GM12874 (cell line): ENCODE measurements around the gene IQSEC1.

Experiments used
- CTCF ChIP-seq: IDR thresholded peaks from 2 replicates; pipeline ENCODE4 v1.5.1; 2011; ENCODE audit warnings: low read depth, mild to moderate bottlenecking, control low read depth, low read length, moderate library complexity; ENCODE audit not compliant: insufficient read depth

Gene IQSEC1

GRCh38 chr3:12861611-12862010 lies 211.6 kb downstream of the IQSEC1 start:
- TF ChIP-seq CTCF, result no peak

DNA sequence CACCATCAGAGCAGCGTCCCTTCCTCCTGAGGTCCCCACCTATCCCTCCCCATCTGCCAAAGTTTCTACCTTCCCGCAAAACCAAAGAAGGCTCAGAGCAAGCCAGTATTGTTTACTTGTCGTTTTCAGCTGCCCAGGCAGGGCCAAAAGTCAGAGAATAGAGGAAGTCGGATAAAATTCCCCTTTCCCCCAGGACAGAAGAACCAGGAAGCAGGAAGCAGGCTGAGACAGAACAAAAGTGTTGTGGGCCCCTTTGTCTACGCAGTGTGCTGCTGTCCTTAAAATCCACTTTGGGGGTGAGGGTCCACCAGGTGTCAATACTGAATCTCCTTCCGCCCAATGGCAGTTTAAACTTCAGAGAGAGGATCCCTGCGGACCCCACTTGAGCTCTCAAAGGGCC lies 213.4 kb downstream of the IQSEC1 start:
- no peak for TF ChIP-seq CTCF

GRCh38 chr3:12856626-12857025 lies 216.6 kb downstream of the IQSEC1 start:
- no peak for TF ChIP-seq CTCF

- no peak for TF ChIP-seq CTCF
Measured at GRCh38 chr3:12854565-12854964, 218.7 kb downstream of the IQSEC1 start.

DNA sequence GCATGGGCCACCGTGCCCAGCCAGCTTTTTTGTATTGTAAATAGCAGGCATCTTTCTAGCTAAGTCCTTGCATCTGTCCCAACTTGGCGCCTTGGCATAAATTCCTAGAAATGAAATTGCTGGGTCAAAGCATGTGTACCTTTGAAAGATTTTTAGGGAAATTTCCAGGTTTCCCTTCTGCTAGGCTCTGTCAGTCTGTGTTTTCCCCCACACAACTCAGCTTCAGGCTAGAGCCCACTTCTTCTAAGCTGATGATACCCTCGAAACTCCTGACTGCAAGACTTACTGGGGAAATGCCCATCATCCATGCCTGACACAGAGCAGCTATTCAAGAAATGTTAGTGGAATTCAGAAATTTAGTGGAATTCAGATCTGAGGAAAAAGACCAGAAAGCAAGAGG lies 221.0 kb downstream of the IQSEC1 start:
- TF ChIP-seq CTCF, result no peak
